H1 (cell line): ENCODE measurements around the gene CUX1. TPM values are rescaled to one million over a fixed set of nuclear protein-coding genes. Genes with fewer than 3 reads are reported as not detected.

Source experiments
- polyA plus RNA-seq, 7 experiments: library from polyadenylated mRNA; depleted of rRNA in 3 of 7; stranded (reverse) in 5 of 7; unstranded in 2 of 7; fragments of >200 nt in 5 of 7; fragments of 200-250 nt in 2 of 7; gene quantifications; 1 replicate in 5 of 7; 2 replicates in 1 of 7; 4 replicates in 1 of 7; pipeline versions ENCODE4 v1.2.1 to v1.2.3, GENCODE V29; 2011 to 2013; ENCODE audit warnings: missing spikeins in 2 of 7, mixed read lengths in 2 of 7
- total RNA-seq: library from RNA; stranded (reverse); fragmentation: NEBNext Ultra II Directional; extraction: Animal tissue kit (Norgen Biotek cat#: 25700); gene quantifications from 2 replicates; pipeline ENCODE4 v1.2.1, GENCODE V29; 2021
- TF ChIP-seq, protein P1 (sequence below), 3 experiments: IDR thresholded peaks; 1 replicate in 2 of 3; 2 replicates in 1 of 3; pipeline versions ENCODE4 v1.5.1 to v1.6.1; 2011; ENCODE audit warnings: low read length in 3 of 3, mild to moderate bottlenecking in 3 of 3, inconsistent platforms in 2 of 3, low read depth in 1 of 3, moderate library complexity in 1 of 3; ENCODE audit not compliant: insufficient read depth in 1 of 3; ENCODE audit errors: control extremely low read depth in 1 of 3

Gene CUX1
- total and polyA plus RNA-seq, 2 of the 8 experiments (the other 6 are each of a cell fraction or from before 2014, with no cell fraction given): 21.6 to 65.9 TPM

DNA sequence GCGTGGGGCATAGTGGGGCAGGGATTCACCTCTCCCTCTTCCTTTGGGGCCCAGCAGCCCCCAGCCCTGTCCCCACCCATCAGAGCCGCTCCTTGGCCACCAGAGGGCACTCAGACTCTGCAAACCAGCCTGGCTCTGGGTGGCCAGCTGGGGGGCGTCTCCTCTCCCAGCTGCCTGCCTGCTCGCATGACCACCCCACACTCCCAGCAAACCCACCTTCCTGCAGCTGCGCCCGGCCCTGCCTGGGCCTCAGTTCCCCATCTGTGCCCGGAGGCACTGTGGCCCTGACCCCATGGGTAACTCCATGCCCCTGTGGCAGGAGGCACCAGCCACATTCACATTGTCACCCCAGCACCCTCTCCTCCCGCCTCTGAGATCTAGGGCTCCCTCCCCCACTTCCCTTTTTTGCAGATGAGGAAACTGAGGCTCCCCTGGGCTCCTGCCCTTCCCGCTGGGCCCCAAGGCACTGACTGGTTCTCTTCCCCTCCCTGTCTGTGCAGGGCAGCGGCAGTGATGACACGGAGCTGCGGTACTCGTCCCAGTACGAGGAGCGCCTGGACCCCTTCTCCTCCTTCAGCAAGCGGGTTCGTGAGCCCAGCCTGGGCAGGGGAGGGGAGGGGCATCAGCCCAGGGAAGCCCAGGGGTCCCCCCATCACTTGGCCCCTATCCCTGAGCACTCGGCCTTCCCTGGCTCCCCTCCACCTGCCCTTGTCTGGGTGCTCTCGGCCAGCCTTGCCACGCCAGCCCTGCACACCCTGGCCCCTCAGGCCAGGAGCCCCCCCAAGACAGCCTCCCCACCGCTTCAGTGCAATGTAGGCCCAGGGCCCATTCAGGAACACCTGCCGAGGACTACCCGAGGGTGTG, 462.3 kb downstream of the CUX1 start (continued):
- TF ChIP-seq, protein P1, sequence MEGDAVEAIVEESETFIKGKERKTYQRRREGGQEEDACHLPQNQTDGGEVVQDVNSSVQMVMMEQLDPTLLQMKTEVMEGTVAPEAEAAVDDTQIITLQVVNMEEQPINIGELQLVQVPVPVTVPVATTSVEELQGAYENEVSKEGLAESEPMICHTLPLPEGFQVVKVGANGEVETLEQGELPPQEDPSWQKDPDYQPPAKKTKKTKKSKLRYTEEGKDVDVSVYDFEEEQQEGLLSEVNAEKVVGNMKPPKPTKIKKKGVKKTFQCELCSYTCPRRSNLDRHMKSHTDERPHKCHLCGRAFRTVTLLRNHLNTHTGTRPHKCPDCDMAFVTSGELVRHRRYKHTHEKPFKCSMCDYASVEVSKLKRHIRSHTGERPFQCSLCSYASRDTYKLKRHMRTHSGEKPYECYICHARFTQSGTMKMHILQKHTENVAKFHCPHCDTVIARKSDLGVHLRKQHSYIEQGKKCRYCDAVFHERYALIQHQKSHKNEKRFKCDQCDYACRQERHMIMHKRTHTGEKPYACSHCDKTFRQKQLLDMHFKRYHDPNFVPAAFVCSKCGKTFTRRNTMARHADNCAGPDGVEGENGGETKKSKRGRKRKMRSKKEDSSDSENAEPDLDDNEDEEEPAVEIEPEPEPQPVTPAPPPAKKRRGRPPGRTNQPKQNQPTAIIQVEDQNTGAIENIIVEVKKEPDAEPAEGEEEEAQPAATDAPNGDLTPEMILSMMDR (IDR thresholded peaks at IDR 0.05; ENCODE audit: control extremely low read depth in 1 of 3, insufficient read depth in 1 of 3, low read depth in 1 of 3, low read length in 3 of 3): peak in 2 of 3 experiments; percentile 88 to 95; a peak in 3 of 4 replicates
